GM19455 (cell line): ENCODE data around the gene ELMO1.
"Not testable (repeated sequence)": the region's sequence is repeated elsewhere in the genome, so short reads cannot be mapped to it uniquely, and the experiment has no call there.

Experiments
- ATAC-seq: cut with Tn5 transposase; IDR thresholded peaks from one replicate; pipeline ENCODE4 v1.9.1; 2021; ENCODE audit not compliant: unreplicated experiment

ELMO1 gene

GRCh38 chr7:36999626-37000485 is 448.8 kb downstream of the ELMO1 start:
- ATAC-seq, result no peak

GRCh38 chr7:36995776-36996175 is 452.9 kb downstream of the ELMO1 start:
- no peak for ATAC-seq

GRCh38 chr7:36994456-36995112 is 454.1 kb downstream of the ELMO1 start:
- no peak for ATAC-seq

- ATAC-seq, result no peak
Measured at GRCh38 chr7:36986948-36987724, 461.5 kb downstream of the ELMO1 start.

GRCh38 chr7:36986511-36986933 is 462.1 kb downstream of the ELMO1 start:
- no peak for ATAC-seq

GRCh38 chr7:36985866-36986400 is 462.7 kb downstream of the ELMO1 start:
- ATAC-seq, result no peak

- ATAC-seq, result no peak
Measured at GRCh38 chr7:36985316-36985715, 463.3 kb downstream of the ELMO1 start.

- no peak for ATAC-seq
Measured at GRCh38 chr7:36984710-36985312, 463.9 kb downstream of the ELMO1 start.

- ATAC-seq, result no peak
Measured at GRCh38 chr7:36984041-36984521, 464.6 kb downstream of the ELMO1 start.

- ATAC-seq, result no peak
Measured at GRCh38 chr7:36982766-36983165, 465.9 kb downstream of the ELMO1 start.

- ATAC-seq, result no peak
Measured at GRCh38 chr7:36979810-36980248, 468.8 kb downstream of the ELMO1 start.

GRCh38 chr7:36978461-36978860 is 470.2 kb downstream of the ELMO1 start:
- ATAC-seq, result no peak

GRCh38 chr7:36977878-36978277 is 470.8 kb downstream of the ELMO1 start:
- ATAC-seq, result no peak

GRCh38 chr7:36973534-36973933 is 475.1 kb downstream of the ELMO1 start:
- ATAC-seq, result not testable (repeated sequence)

GRCh38 chr7:36972140-36972518 is 476.5 kb downstream of the ELMO1 start:
- no peak for ATAC-seq

- ATAC-seq, result no peak
Measured at GRCh38 chr7:36971515-36972139, 477.0 kb downstream of the ELMO1 start.

- no peak for ATAC-seq
Measured at GRCh38 chr7:36970551-36971514, 477.8 kb downstream of the ELMO1 start.

GRCh38 chr7:36969376-36969775 is 479.3 kb downstream of the ELMO1 start:
- ATAC-seq, result no peak

GRCh38 chr7:36967387-36967786 is 481.3 kb downstream of the ELMO1 start:
- no peak for ATAC-seq
